ENCODE results near the gene ERC2.

ERC2 gene

GRCh38 chr3:55471522-55472280 lies 996.6 kb downstream of the ERC2 start:
- no peak for DNase-seq (ENCODE audit: low spot score)

GRCh38 chr3:55471084-55471483 lies 997.2 kb downstream of the ERC2 start:
- no peak for DNase-seq (ENCODE audit: low spot score)

- no peak for DNase-seq (ENCODE audit: low spot score)
Measured at GRCh38 chr3:55469957-55470526, 998.2 kb downstream of the ERC2 start.

GRCh38 chr3:55468251-55468650 lies 1000.0 kb downstream of the ERC2 start:
- no peak for DNase-seq (ENCODE audit: low spot score)

DNA sequence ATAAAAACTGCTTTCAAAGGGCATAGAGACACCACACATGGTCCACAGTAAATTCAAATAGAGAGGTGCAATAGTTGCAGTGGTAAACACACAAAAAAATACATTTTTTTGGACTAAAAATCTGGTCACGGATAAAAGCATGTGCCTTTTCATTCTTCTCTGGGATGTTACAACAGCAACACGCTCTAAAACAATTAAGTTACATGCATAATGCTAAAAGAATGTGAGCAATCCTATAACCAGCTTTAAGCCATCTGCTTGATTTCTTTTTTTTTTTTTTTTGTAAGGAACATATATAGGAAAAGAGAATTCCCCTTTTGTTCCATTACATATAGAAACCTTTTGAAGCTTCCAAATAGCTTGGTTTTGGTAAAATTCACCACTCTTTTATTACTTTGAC lies 1001.2 kb downstream of the ERC2 start:
- no peak for DNase-seq (ENCODE audit: low spot score)

- no peak for DNase-seq (ENCODE audit: low spot score)
Measured at GRCh38 chr3:55466526-55466925, 1001.7 kb downstream of the ERC2 start.

DNA sequence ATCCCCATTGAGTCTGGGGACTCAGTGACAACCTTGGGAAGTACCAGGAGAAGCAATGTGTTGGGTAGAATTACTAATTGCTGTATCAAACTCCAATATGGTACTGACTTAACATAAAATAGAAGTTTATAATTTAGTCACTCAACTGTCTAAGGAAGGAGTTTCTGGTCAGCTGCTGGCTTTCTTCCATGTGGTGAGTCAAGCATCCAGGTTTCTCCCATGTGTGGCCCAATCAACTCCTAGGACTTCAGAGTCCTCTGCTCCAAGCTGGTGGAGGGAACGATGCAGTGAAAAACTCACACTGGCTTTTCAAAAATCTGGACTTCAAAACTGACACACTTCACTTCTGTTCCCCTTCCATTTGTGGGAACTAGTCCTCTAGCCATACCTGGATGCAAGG lies 1006.4 kb downstream of the ERC2 start:
- DNase-seq (ENCODE audit: low spot score), result no peak

DNA sequence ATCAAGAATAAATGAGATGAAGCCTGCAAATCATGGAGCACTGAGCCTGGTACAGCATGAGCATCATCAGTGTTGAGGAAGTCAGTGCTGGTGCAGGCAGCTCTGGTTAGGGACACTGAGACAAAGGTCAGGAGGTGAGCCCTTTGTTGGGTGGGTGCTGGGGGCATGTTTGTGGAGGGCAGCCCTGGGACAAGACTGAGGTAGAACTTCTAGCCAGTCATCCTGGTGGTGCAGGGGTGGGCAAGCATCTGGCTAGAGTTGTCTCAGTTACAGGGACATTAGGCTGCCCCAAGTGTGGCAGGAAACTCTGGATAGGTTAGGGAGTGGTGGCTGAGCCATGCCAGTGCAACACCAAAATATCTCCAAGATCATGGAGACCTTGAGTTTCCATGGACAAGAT lies 1008.4 kb downstream of the ERC2 start:
- DNase-seq (ENCODE audit: low spot score), result no peak
